ENCODE measurements around the gene RSPRY1.

The RSPRY1 gene

GRCh38 chr16:57233944-57234706 lies 48.0 kb downstream of the RSPRY1 start:
- TF ChIP-seq MAX (IDR thresholded peaks at IDR 0.05): no peak
- TF ChIP-seq REST (IDR thresholded peaks at IDR 0.05; ENCODE audit: low read depth): no peak
- no peak for TF ChIP-seq EP300 (IDR thresholded peaks at IDR 0.05; ENCODE audit: borderline replicate concordance)
- no peak for TF ChIP-seq FOXM1 (IDR thresholded peaks at IDR 0.05; ENCODE audit: borderline replicate concordance, low read depth)
- TF ChIP-seq YY1 (IDR thresholded peaks at IDR 0.05; ENCODE audit: low read depth): no peak
- TF ChIP-seq TEAD4 (IDR thresholded peaks at IDR 0.05): no peak
- TF ChIP-seq EGR1 (IDR thresholded peaks at IDR 0.05): no peak
- no peak for TF ChIP-seq CEBPB (IDR thresholded peaks at IDR 0.05)
- no peak for TF ChIP-seq TCF12 (IDR thresholded peaks at IDR 0.05; ENCODE audit: low read depth)
- no peak for TF ChIP-seq CREB1 (IDR thresholded peaks at IDR 0.05; ENCODE audit: low read depth)
- no peak for TF ChIP-seq USF1 (IDR thresholded peaks at IDR 0.05)
- no peak for TF ChIP-seq ZBTB7A (IDR thresholded peaks at IDR 0.05; ENCODE audit: low read depth)
- TF ChIP-seq NFIC (IDR thresholded peaks at IDR 0.05): no peak
- TF ChIP-seq TAF1 (IDR thresholded peaks at IDR 0.05; ENCODE audit: low read depth): no peak
- no peak for TF ChIP-seq RAD21 (IDR thresholded peaks at IDR 0.05; ENCODE audit: low read depth)

GRCh38 chr16:57234707-57235092 lies 48.6 kb downstream of the RSPRY1 start:
- TF ChIP-seq TCF12 (IDR thresholded peaks at IDR 0.05; ENCODE audit: low read depth) (no peak), MAX (IDR thresholded peaks at IDR 0.05) (no peak), CEBPB (IDR thresholded peaks at IDR 0.05) (no peak), RAD21 (IDR thresholded peaks at IDR 0.05; ENCODE audit: low read depth) (no peak), ZBTB7A (IDR thresholded peaks at IDR 0.05; ENCODE audit: low read depth) (no peak), TAF1 (IDR thresholded peaks at IDR 0.05; ENCODE audit: low read depth) (no peak), EGR1 (IDR thresholded peaks at IDR 0.05) (no peak)

GRCh38 chr16:57235128-57236021 lies 49.2 kb downstream of the RSPRY1 start:
- TF ChIP-seq MAX (IDR thresholded peaks at IDR 0.05): no peak

- TF ChIP-seq RAD21 (IDR thresholded peaks at IDR 0.05; ENCODE audit: low read depth): no peak
- no peak for TF ChIP-seq CREB1 (IDR thresholded peaks at IDR 0.05; ENCODE audit: low read depth)
- no peak for TF ChIP-seq YY1 (IDR thresholded peaks at IDR 0.05; ENCODE audit: low read depth)
- TF ChIP-seq ZBTB7A (IDR thresholded peaks at IDR 0.05; ENCODE audit: low read depth): no peak
- no peak for TF ChIP-seq TCF12 (IDR thresholded peaks at IDR 0.05; ENCODE audit: low read depth)
- TF ChIP-seq FOXM1 (IDR thresholded peaks at IDR 0.05; ENCODE audit: borderline replicate concordance, low read depth): no peak
- TF ChIP-seq TAF1 (IDR thresholded peaks at IDR 0.05; ENCODE audit: low read depth): no peak
- TF ChIP-seq MAX (IDR thresholded peaks at IDR 0.05): no peak
- TF ChIP-seq NFIC (IDR thresholded peaks at IDR 0.05): no peak
- TF ChIP-seq CEBPB (IDR thresholded peaks at IDR 0.05): no peak
- no peak for TF ChIP-seq EGR1 (IDR thresholded peaks at IDR 0.05)
- no peak for TF ChIP-seq REST (IDR thresholded peaks at IDR 0.05; ENCODE audit: low read depth)
Observed at GRCh38 chr16:57236022-57236350, 49.9 kb downstream of the RSPRY1 start.

GRCh38 chr16:57238682-57239081 lies 52.6 kb downstream of the RSPRY1 start:
- no peak for TF ChIP-seq EGR1 (IDR thresholded peaks at IDR 0.05)
- no peak for TF ChIP-seq MAX (IDR thresholded peaks at IDR 0.05)
- TF ChIP-seq RAD21 (IDR thresholded peaks at IDR 0.05; ENCODE audit: low read depth): no peak
- no peak for TF ChIP-seq USF1 (IDR thresholded peaks at IDR 0.05)
- TF ChIP-seq FOXM1 (IDR thresholded peaks at IDR 0.05; ENCODE audit: borderline replicate concordance, low read depth): no peak
- TF ChIP-seq TCF12 (IDR thresholded peaks at IDR 0.05; ENCODE audit: low read depth): no peak
- TF ChIP-seq YY1 (IDR thresholded peaks at IDR 0.05; ENCODE audit: low read depth): no peak
- no peak for TF ChIP-seq EP300 (IDR thresholded peaks at IDR 0.05; ENCODE audit: borderline replicate concordance)
- TF ChIP-seq TAF1 (IDR thresholded peaks at IDR 0.05; ENCODE audit: low read depth): no peak
- TF ChIP-seq NFIC (IDR thresholded peaks at IDR 0.05): no peak
- TF ChIP-seq ZBTB7A (IDR thresholded peaks at IDR 0.05; ENCODE audit: low read depth): no peak
- no peak for TF ChIP-seq REST (IDR thresholded peaks at IDR 0.05; ENCODE audit: low read depth)
- no peak for TF ChIP-seq CREB1 (IDR thresholded peaks at IDR 0.05; ENCODE audit: low read depth)
- no peak for TF ChIP-seq TEAD4 (IDR thresholded peaks at IDR 0.05)
- no peak for TF ChIP-seq CEBPB (IDR thresholded peaks at IDR 0.05)
